ENCODE data around the gene SYT2.
"Not testable (repeated sequence)": the region's sequence is repeated elsewhere in the genome, so short reads cannot be mapped to it uniquely, and the experiment has no call there.

The SYT2 gene

GRCh38 chr1:202710070-202711045, at the start of gene SYT2:
TSS of gene SYT2 (minus strand) at chr1:202710454. CDS start at chr1:202605772, 104,682 bp downstream.
- DNase-seq (ENCODE audit: low read depth) = no peak

- DNase-seq (ENCODE audit: low read depth) = no peak
These were observed 46.1 kb upstream of the SYT2 start for GRCh38 chr1:202756391-202756790.

- no peak for DNase-seq (ENCODE audit: low read depth)
These were observed 44.0 kb upstream of the SYT2 start for GRCh38 chr1:202754293-202754692.

GRCh38 chr1:202752774-202753173, 42.5 kb upstream of the SYT2 start:
- no peak for DNase-seq (ENCODE audit: low read depth)

- DNase-seq (ENCODE audit: low read depth) = no peak
These were observed 40.5 kb upstream of the SYT2 start for GRCh38 chr1:202750761-202751160.

GRCh38 chr1:202750024-202750423, 39.8 kb upstream of the SYT2 start:
- no peak for DNase-seq (ENCODE audit: low read depth)

- DNase-seq (ENCODE audit: low read depth) = no peak
These were observed 35.2 kb upstream of the SYT2 start for GRCh38 chr1:202745323-202745888.

- DNase-seq (ENCODE audit: low read depth) = not testable (repeated sequence)
These were observed 34.5 kb upstream of the SYT2 start for GRCh38 chr1:202744770-202745169.

- no peak for DNase-seq (ENCODE audit: low read depth)
These were observed 32.2 kb upstream of the SYT2 start for GRCh38 chr1:202742496-202742895.

- DNase-seq (ENCODE audit: low read depth) = no peak
These were observed 23.0 kb upstream of the SYT2 start for GRCh38 chr1:202733251-202733650.

- no peak for DNase-seq (ENCODE audit: low read depth)
These were observed 18.7 kb upstream of the SYT2 start for GRCh38 chr1:202728951-202729350.

- no peak for DNase-seq (ENCODE audit: low read depth)
These were observed 15.3 kb upstream of the SYT2 start for GRCh38 chr1:202725526-202725925.

GRCh38 chr1:202723708-202724107, 13.5 kb upstream of the SYT2 start:
- no peak for DNase-seq (ENCODE audit: low read depth)

GRCh38 chr1:202723046-202723445, 12.8 kb upstream of the SYT2 start:
- not testable (repeated sequence) for DNase-seq (ENCODE audit: low read depth)

- DNase-seq (ENCODE audit: low read depth) = no peak
These were observed 6.4 kb upstream of the SYT2 start for GRCh38 chr1:202716654-202717053.

- not testable (repeated sequence) for DNase-seq (ENCODE audit: low read depth)
These were observed 3.9 kb upstream of the SYT2 start for GRCh38 chr1:202714202-202714601.

- no peak for DNase-seq (ENCODE audit: low read depth)
These were observed 2.9 kb upstream of the SYT2 start for GRCh38 chr1:202713110-202713509.

GRCh38 chr1:202711949-202712635, 1.8 kb upstream of the SYT2 start:
- no peak for DNase-seq (ENCODE audit: low read depth)

GRCh38 chr1:202709276-202710041, 795 bp downstream of the SYT2 start:
- no peak for DNase-seq (ENCODE audit: low read depth)

- DNase-seq (ENCODE audit: low read depth) = no peak
These were observed 1.6 kb downstream of the SYT2 start for GRCh38 chr1:202708456-202709275.

GRCh38 chr1:202706851-202707250, 3.4 kb downstream of the SYT2 start:
- no peak for DNase-seq (ENCODE audit: low read depth)

Data from non-pigmented ciliary epithelial cell (primary cell).